MCF 10A (cell line): ENCODE data around the gene SEMA3G. TPM values are rescaled to one million over a fixed set of nuclear protein-coding genes. Genes with fewer than 3 reads are reported as not detected.

Source experiments
- BruUV-seq: library from RNA; stranded (reverse); fragments of 400-500 nt; replicated peaks from 2 replicates; lab custom pipeline; 2021; lab: Mats Ljungman, UMichigan
- CTCF ChIA-PET: fragments of 300-600 bp; sonication (Branson Sonifier 250); formaldehyde crosslinking; extraction: SDS; loops from one replicate; lab custom pipeline; 2021; ENCODE audit warnings: antibody characterized with exemption, inconsistent platforms; lab: Yijun Ruan, JAX
- POLR2A ChIA-PET: fragments of 300-600, 350-650 bp; sonication (Branson Sonifier 250); formaldehyde crosslinking; extraction: SDS; loops from one replicate; lab custom pipeline; 2020; ENCODE audit warnings: antibody characterized with exemption, inconsistent platforms; lab: Yijun Ruan, JAX
- DNase-seq: peaks from one replicate; pipeline ENCODE4 v3.0.0-alpha.2; 2018; ENCODE audit not compliant: unreplicated experiment
- H3K27ac Mint-ChIP-seq: one replicate; pipeline ENCODE4 v1.8.0; 2022; ENCODE audit warnings: mild to moderate bottlenecking, low read depth, mixed read lengths; ENCODE audit not compliant: unreplicated experiment
- H3K27me3 Mint-ChIP-seq: one replicate; pipeline ENCODE4 v1.8.0; 2022; ENCODE audit warnings: mixed read lengths; ENCODE audit not compliant: insufficient read depth, unreplicated experiment
- H3K36me3 Mint-ChIP-seq: one replicate; pipeline ENCODE4 v1.8.0; 2022; ENCODE audit warnings: mild to moderate bottlenecking, moderate library complexity, mixed read lengths; ENCODE audit not compliant: insufficient read depth, unreplicated experiment
- H3K4me1 Mint-ChIP-seq: one replicate; pipeline ENCODE4 v1.8.0; 2022; ENCODE audit warnings: mixed read lengths; ENCODE audit not compliant: insufficient read depth, unreplicated experiment
- H3K4me3 Mint-ChIP-seq: one replicate; pipeline ENCODE4 v1.8.0; 2022; ENCODE audit warnings: mild to moderate bottlenecking, moderate library complexity, mixed read lengths; ENCODE audit not compliant: unreplicated experiment
- H3K9me3 Mint-ChIP-seq: one replicate; pipeline ENCODE4 v1.8.0; 2022; ENCODE audit warnings: mixed read lengths; ENCODE audit not compliant: unreplicated experiment
- intact Hi-C: fragments of 100-400 bp; cut with micrococcal nuclease; formaldehyde crosslinking; loops from 2 replicates; pipeline ENCODE4 v1.14.1; 2022
- total RNA-seq: library from RNA; stranded (reverse); gene quantifications from 2 replicates; pipeline ENCODE4 v1.2.3, GENCODE V29; 2022
- TF ChIP-seq, protein P1 (sequence below): fragments of 200-600 bp; IDR thresholded peaks from one replicate; pipeline ENCODE4 v1.8.0; 2022; ENCODE audit warnings: antibody characterized with exemption, mild to moderate bottlenecking; ENCODE audit not compliant: unreplicated experiment

SEMA3G gene
- total RNA-seq, 1 experiment from 2014 or later, result 0.12 TPM

- H3K27me3 Mint-ChIP-seq, result no peaks in the 10 kb centered on the region
- intact Hi-C loops, result loop anchor here (10.0 kb wide), 1 partner anchor 209 kb away; the partner anchor contains the start of gene TWF2
- no peak overlapping the region for H3K4me3 Mint-ChIP-seq
- H3K9me3 Mint-ChIP-seq, result no peaks in the 10 kb centered on the region
- no peak overlapping the region for H3K27ac Mint-ChIP-seq
- TF ChIP-seq, protein P1, sequence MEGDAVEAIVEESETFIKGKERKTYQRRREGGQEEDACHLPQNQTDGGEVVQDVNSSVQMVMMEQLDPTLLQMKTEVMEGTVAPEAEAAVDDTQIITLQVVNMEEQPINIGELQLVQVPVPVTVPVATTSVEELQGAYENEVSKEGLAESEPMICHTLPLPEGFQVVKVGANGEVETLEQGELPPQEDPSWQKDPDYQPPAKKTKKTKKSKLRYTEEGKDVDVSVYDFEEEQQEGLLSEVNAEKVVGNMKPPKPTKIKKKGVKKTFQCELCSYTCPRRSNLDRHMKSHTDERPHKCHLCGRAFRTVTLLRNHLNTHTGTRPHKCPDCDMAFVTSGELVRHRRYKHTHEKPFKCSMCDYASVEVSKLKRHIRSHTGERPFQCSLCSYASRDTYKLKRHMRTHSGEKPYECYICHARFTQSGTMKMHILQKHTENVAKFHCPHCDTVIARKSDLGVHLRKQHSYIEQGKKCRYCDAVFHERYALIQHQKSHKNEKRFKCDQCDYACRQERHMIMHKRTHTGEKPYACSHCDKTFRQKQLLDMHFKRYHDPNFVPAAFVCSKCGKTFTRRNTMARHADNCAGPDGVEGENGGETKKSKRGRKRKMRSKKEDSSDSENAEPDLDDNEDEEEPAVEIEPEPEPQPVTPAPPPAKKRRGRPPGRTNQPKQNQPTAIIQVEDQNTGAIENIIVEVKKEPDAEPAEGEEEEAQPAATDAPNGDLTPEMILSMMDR, result no peak
- DNase-seq, result no peak
- ChIA-PET POLR2A (no interaction called here), CTCF (interaction anchor here (0.5 to 8.3 kb wide), 4 partner anchors 15 to 390 kb away, joined by 3 to 278 read pairs (median 16); no protein-coding TSS in a partner anchor)
- BruUV-seq, result no TSS peak
- peaks cover 5% of the 10 kb centered on the region for H3K36me3 Mint-ChIP-seq
- no peaks in the 10 kb centered on the region for H3K4me1 Mint-ChIP-seq
Observed at GRCh38 chr3:52443791-52444687, 864 bp downstream of the SEMA3G start.

GRCh38 chr3:52443268-52443610, 1.7 kb downstream of the SEMA3G start:
- CTCF ChIA-PET, result interaction anchor here (0.7 to 8.3 kb wide), 3 partner anchors 14 to 225 kb away, joined by 3 to 278 read pairs (median 29); no protein-coding TSS in a partner anchor
- no peak for DNase-seq
- POLR2A ChIA-PET, result no interaction called here
- Mint-ChIP-seq H3K27me3 (no peaks in the 10 kb centered on the region), H3K27ac (no peak overlapping the region), H3K4me3 (no peak overlapping the region), H3K9me3 (no peaks in the 10 kb centered on the region), H3K4me1 (no peaks in the 10 kb centered on the region), H3K36me3 (no peaks in the 10 kb centered on the region)
- TF ChIP-seq, protein P1, result no peak
- intact Hi-C loops, result loop anchor here (10.0 kb wide), 1 partner anchor 208 kb away; the partner anchor contains the start of gene TWF2
- BruUV-seq, result no TSS peak

DNA sequence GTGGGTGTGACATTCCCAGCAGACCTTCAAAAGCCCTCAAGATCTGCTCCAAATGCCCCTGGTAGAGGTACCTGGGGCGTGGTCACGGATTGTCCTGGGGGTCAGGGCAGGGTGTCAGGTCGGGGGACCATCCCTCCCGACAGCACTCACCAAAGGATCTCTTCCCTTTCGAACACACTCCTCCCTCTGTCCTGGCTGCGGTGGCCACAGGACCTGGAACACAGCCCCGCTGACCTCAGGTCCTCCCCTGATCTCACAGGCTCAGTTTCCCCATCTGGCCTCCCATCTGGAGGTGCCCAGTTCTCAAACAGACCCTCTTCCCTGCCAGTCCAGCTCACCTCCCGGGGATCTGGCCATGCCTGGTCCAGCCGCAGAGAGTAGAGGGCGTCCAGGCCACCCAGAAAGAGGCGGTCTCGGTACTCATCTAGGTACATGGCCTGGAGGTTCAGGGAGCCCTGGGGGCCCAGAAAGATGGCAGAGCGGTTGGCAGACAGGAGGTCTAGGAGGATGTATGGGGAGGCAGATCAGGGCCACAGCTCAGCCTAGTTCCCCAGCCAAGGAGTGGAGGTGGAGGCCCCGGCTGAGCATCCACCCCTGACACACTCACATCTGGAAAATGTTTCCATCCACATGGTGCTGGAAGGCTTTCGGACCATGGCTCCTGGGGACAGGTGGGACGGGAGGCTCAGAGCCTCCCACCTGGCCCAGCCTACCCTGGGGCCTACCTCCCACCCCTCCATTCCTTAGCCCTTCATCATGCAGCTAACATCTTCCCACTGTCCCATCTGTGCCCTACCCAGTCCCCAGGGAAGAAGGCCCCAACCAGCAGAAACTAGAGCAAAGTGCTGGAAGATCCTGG, 2.3 kb downstream of the SEMA3G start:
- Mint-ChIP-seq H3K9me3 (no peaks in the 10 kb centered on the region), H3K4me3 (no peak overlapping the region), H3K36me3 (no peaks in the 10 kb centered on the region), H3K27ac (no peak overlapping the region), H3K27me3 (no peaks in the 10 kb centered on the region), H3K4me1 (no peaks in the 10 kb centered on the region)
- no peak for DNase-seq
- ChIA-PET CTCF (interaction anchor here (0.6 to 8.3 kb wide), 3 partner anchors 13 to 914 kb away, joined by 3 to 278 read pairs (median 4); no protein-coding TSS in a partner anchor), POLR2A (no interaction called here)
- TF ChIP-seq, protein P1, result no peak
- no TSS peak for BruUV-seq
- intact Hi-C loops, result loop anchor here (10.0 kb wide), 1 partner anchor 208 kb away; the partner anchor contains the start of gene TWF2
